GM21360 (cell line): ENCODE measurements around the gene PRDM12.

Source experiments
- ATAC-seq: cut with Tn5 transposase; IDR thresholded peaks from one replicate; pipeline ENCODE4 v1.9.1; 2021; ENCODE audit warnings: mild to moderate bottlenecking, moderate library complexity; ENCODE audit not compliant: unreplicated experiment

PRDM12 gene

DNA sequence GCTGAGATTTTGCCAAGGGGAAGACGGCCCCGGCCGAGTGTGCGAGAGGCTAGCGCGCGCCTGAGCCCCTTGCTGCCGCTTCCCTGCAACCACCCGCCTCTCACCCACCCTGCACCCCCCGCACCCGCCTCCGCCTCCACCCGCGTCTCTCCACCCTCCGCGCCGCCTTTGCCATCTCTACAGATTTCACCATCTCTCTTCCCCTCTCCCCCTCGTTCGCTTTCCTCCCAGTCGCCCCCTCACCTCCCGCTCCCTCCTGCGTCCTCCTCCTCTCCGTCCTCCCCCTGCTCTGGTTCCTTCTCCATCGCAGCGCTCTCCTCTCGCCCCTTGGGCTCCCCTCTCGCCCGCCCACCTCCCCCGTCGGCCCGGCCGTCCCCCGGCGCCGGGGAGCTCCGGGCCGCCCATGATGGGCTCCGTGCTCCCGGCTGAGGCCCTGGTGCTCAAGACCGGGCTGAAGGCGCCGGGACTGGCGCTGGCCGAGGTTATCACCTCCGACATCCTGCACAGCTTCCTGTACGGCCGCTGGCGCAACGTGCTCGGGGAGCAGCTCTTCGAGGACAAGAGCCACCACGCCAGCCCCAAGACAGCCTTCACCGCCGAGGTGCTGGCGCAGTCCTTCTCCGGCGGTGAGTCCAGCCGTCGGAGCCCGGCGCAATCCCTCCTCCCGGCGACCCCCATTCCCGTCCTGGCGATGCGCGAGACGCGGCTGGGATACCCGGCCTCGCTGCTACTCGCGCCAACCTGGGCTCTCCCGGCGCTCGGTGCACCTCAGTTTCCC, at the start of gene PRDM12:
PRDM12 (plus strand) TSS at position 344 of the 778 bp plus-strand sequence; CDS start at position 404, 60 bp downstream.
- no peak for ATAC-seq

DNA sequence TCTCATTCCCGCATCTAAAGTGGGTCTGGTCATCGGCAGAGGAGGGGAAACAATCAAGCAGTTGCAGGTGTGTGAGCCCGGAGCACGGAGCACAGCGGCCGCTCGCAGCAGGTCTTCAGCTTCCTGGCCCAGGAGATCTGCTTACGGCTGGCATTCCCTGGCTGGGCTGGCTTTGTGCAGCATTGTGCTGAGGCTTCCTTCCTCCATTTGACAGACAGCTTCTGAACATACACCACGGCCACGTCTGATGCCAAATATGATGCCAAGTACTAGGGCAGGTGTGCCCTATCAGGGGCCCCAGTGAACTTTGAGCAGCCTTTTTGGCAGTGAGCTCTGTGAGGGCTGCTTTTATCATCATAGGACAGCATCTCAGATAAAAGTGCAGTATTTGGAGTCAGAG, 47.9 kb upstream of the PRDM12 start:
- ATAC-seq = no peak

DNA sequence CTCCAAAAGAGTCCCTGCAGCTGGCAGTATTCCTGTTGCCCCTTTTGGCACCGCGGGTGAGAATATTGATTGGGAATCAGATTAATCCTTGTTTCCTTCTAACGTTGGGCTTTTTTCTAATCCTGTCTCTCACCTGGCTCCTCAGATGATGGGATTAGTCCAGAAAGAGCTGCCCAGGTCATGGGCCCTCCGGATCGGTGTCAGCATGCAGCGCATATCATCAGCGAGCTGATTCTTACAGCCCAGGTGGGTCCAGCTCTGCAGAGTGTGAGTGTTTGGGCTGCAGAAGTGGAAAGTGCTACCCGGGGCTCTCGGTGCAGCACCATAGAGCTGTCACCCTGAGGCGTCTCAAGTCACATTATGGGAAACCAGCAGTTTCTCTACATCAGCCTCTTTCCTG, 40.9 kb upstream of the PRDM12 start:
- no peak for ATAC-seq

- no peak for ATAC-seq
Measured at GRCh38 chr9:130624154-130624553, 40.2 kb upstream of the PRDM12 start.

DNA sequence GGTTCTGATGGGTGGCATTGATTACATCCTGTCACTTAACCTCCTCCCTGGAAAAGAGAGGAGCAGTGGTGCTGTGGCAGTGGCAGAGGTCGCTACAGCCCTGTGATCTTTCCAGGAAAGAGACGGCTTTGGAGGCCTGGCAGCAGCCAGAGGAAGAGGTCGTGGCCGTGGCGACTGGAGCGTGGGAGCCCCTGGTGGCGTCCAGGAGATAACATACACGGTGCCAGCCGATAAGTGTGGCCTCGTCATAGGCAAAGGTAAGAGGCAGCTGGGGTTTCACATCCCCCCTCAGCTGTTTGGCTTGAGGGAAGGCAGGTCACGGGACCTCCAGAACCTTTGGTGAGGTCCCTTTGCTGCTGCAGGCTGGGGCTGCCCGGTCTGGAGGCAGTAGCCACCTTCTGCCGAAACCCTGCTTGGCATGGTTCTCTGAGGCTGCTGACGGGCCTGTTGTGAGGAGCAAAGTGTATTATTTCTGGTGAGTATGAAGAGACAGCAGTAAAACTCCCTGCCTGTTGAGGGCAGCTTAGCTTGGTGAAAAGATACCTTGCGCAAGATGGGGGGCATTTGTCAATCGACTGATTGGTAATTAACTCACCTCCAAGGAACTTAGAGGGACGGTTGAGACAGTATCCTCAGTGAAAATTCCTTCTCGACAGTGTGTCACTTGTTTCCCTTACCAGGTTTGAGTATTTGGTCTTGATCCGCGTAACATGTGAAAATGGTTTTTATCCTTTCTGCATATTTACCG, 38.0 kb upstream of the PRDM12 start:
- ATAC-seq = no peak

DNA sequence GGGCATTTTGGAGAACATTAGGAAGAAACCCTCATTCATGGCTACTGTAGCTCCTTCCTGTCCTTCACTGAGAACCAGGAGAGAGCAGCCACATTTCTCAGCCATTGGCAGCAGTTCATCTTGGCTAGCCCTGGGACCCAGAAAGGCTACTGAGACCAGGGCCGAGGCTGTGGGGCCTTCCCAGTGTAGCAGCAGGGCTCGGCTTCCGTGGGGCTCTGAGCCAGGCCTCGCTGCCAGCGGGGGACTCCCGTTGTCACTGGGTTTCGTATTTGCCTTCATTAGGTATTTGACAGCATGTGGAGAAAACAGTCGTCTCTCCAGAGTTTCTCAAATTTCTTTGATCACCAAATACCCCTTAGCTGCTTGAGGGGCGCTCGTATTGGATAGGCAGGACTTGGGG, 37.3 kb upstream of the PRDM12 start:
- no peak for ATAC-seq

DNA sequence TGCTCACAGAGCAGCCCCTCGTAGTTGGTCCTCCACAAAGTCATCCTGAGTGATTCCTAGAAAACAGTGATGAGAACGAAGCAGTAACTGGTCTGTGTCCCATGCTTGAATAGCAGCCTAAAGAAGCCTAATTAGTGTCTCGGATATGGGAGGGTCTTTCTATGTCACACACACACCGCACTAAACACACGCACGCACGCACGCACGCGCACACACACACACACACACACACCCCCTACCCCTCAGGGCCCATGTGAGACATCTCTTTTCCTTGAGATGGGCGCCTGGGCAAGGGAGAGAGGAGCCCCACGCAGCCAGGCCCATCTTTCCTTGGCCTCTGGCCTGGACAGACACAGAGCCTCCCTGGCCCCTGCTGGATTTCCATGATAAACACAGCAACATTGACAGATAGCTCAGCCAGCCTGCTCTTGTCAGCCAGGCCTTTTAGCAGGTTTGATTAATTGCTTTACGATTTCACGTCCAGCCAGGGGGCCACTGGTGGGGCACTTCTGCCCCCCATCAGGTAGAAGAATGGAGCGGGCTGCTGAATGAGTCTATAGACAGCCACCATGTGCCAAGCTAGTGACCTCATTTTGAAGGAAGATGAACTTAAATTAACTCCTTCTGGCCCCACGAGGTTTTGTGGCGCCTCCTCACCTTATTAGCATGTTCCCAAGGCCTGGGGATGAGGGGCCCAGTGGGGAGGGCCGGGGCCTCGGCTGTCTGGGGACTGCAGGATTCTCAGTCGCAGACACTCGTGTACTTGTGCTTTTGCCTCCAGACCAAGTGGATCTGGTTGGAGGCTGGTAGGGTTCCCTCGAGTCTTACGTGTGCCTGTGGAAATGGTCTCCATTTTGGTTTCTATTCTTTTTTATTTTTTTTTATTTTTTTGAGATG, 36.2 kb upstream of the PRDM12 start:
- ATAC-seq = no peak

GRCh38 chr9:130629443-130630070, 34.8 kb upstream of the PRDM12 start:
- no peak for ATAC-seq

DNA sequence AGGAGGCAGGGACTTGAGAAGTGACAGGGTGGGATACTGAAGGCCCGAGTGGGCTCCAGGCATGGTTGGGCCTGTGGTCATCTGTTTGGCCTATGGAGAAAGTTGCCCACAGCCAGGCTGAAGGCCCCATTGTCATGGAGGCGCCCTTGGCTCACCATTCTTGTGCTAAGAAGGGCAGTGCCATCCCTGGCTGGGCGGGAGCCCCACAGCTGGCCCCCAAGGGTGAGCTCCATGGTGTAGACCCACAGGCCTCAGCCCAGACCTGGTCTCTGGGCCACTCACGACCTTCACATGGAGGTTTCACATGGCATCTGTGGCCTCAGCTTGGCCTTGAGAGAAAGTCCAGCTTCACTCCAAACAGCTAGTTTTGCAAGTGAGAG, 34.3 kb upstream of the PRDM12 start:
- ATAC-seq = no peak

- ATAC-seq = no peak
Measured at GRCh38 chr9:130630506-130631330, 33.7 kb upstream of the PRDM12 start.

GRCh38 chr9:130631331-130632080, 32.9 kb upstream of the PRDM12 start:
- ATAC-seq = no peak

GRCh38 chr9:130632081-130632710, 32.2 kb upstream of the PRDM12 start:
- ATAC-seq = no peak

DNA sequence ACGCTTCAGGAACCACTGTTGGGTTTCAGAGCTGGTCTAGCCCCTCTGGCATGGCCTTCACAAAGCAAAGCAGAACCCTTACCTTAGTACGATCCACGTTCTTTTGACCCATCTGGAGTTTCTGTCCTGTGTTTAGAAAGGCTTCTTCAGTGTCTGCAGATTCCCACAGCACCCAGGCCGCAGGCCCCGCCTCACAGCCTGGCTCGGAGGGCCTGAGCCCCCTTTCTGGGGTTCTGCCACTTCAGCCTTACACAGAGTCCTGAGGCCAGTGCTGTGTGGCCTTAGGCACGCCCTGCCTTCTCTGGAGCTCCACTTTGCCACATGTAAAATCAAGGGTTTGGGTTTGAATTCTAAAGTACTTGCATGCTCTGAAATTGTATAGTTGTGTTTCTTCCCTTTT, 31.6 kb upstream of the PRDM12 start:
- ATAC-seq = no peak

- ATAC-seq = no peak
Measured at GRCh38 chr9:130633336-130634190, 30.8 kb upstream of the PRDM12 start.

DNA sequence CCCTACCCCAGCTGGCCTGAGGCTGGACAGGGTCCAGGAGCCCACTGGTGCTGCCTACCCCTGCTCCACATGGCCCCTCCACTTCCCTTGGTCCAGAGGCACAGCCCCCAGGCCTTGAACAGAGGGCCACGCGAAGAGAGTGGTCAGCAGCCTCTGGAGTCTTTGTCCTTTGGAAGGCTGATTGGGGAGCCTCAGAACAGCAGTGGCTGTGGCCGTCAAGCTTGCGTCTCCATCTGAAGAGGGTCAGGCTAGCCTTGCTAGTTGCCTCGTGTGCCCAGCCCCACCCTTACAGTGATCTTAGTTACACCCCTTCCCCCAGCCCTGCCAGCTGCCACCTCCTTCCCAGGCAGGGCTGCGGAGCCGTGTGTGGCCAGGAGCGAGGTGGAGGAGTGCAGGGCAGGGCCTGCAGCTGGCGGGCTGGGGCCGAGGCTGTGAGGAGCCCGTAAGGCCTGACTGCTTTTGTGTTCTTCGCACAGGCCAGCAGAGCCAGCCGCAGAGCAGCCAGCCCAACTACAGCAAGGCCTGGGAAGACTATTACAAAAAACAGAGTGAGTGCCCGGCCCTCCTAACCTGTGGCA, 30.1 kb upstream of the PRDM12 start:
- ATAC-seq = no peak

DNA sequence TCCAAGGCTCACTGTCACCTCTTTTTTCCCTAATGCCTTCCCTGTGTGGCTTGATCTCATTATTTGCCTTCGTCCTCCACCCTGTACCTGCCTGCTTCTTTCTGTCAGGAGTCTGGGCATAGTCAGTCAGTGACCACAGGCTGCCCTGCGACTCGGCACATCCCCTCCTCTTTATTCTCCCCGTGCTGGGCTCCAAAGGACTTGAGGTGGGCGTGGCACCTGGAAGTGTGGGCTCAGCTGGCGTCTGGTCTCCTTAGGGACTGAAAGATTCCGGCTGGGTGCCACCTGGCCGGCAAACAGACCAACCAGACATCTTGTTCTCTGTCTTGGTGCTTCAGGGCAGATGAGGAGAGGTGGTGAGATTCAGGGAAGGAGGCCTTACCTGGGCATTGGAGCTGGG, 29.6 kb upstream of the PRDM12 start:
- ATAC-seq = no peak

- ATAC-seq = no peak
Measured at GRCh38 chr9:130635306-130635705, 29.1 kb upstream of the PRDM12 start.
